Measurements from ENCODE around the gene GNG12. TPM values are rescaled to one million over a fixed set of nuclear protein-coding genes. Genes with fewer than 3 reads are reported as not detected.
A peak's percentile ranks its signal among the peaks of the same experiment; 100 is the strongest.

Gene GNG12
- total and polyA plus RNA-seq, 2 donors (not counting 3 experiments of a cell fraction or from before 2014, with no cell fraction given), result 107 to 152 TPM

GRCh38 chr1:67688526-67689219 lies 144.6 kb downstream of the GNG12 start:
- POLR2A ChIA-PET, result no interaction called here
- peak overlapping the region; percentile 2 for H3K9ac ChIP-seq (replicated peaks; ENCODE audit: extremely low read depth, insufficient read depth, low read length)
- no peak overlapping the region for H3K27ac ChIP-seq (ENCODE audit: insufficient read depth, low read depth, low read length)
- peak overlapping the region in 1 of 3 experiments; percentile 83 for H3K4me3 ChIP-seq (replicated peaks in 1 of 3; ENCODE audit: insufficient read depth in 1 of 3, low read depth in 1 of 3, low read length in 3 of 3)
- intact Hi-C loops (cut with micrococcal nuclease) (no loop called here), dilution Hi-C loops (cut with MboI; ENCODE audit: extremely low pct_ligation_motif_present, low sequenced_read_pairs) (no loop called here)
- H2AFZ ChIP-seq (ENCODE audit: low read depth, low read length), result no peak overlapping the region
- no peaks in the 10 kb centered on the region for H4K20me1 ChIP-seq (replicated peaks; ENCODE audit: control insufficient read depth, extremely low read depth, insufficient read depth, low read length)
- peaks cover 0 to 8% of the 10 kb centered on the region in 2 experiments for H3K36me3 ChIP-seq (ENCODE audit: control insufficient read depth in 2 of 2, extremely low read depth in 1 of 2, insufficient read depth in 2 of 2, low read length in 2 of 2)
- peaks cover 30% of the 10 kb centered on the region for H3K4me1 ChIP-seq (ENCODE audit: control insufficient read depth, extremely low read depth, insufficient read depth, low read length)
- peaks cover 18% of the 10 kb centered on the region for H3K79me2 ChIP-seq (ENCODE audit: control insufficient read depth, insufficient read depth, low read length)
- DNase-seq (ENCODE audit: low read depth, low spot score) (no peak), FAIRE-seq (no peak)
- H3K9me3 ChIP-seq (replicated peaks; ENCODE audit: control insufficient read depth, insufficient read depth, low read length), result no peaks in the 10 kb centered on the region
- no peaks in the 10 kb centered on the region for H3K27me3 ChIP-seq (ENCODE audit: control insufficient read depth in 2 of 2, insufficient read depth in 2 of 2, low read length in 2 of 2)
- H3K9me1 ChIP-seq (replicated peaks; ENCODE audit: control insufficient read depth, extremely low read depth, insufficient read depth, low read length), result no peaks in the 10 kb centered on the region
- no TSS peak for BruUV-seq (replicated peaks)
- CTCF ChIA-PET, result interaction anchor here (1.3 to 7.7 kb wide), 5 partner anchors 22 to 154 kb away, joined by 4 to 64 read pairs (median 5); no protein-coding TSS in a partner anchor
- H3K4me2 ChIP-seq (ENCODE audit: insufficient read depth, low read length), result peak overlapping the region; percentile 91
- TF ChIP-seq EZH2 (IDR thresholded peaks at IDR 0.05; ENCODE audit: borderline replicate concordance, low read depth, low read length, severe bottlenecking) (no peak), POLR2A (IDR thresholded peaks at IDR 0.05; ENCODE audit: low read depth, low read length) (peak; percentile 74), POLR2AphosphoS5 (IDR thresholded peaks at IDR 0.05; ENCODE audit: insufficient read depth, low read depth, low read length) (peak; percentile 51)

- H3K4me3 ChIP-seq (replicated peaks in 1 of 3; ENCODE audit: insufficient read depth in 1 of 3, low read depth in 1 of 3, low read length in 3 of 3), result peak overlapping the region in 2 of 3 experiments; percentile 83 to 85
- H3K9me1 ChIP-seq (replicated peaks; ENCODE audit: control insufficient read depth, extremely low read depth, insufficient read depth, low read length), result no peaks in the 10 kb centered on the region
- ChIA-PET POLR2A (interaction anchor here (1.4 kb wide), 1 partner anchor 69 kb away, joined by 5 read pairs; no protein-coding TSS in a partner anchor), CTCF (interaction anchor here (1.6 to 7.7 kb wide), 5 partner anchors 71 to 153 kb away, joined by 4 to 87 read pairs (median 39); no protein-coding TSS in a partner anchor)
- peak overlapping the region; percentile 91 for H3K4me2 ChIP-seq (ENCODE audit: insufficient read depth, low read length)
- peaks cover 40% of the 10 kb centered on the region for H3K4me1 ChIP-seq (ENCODE audit: control insufficient read depth, extremely low read depth, insufficient read depth, low read length)
- H4K20me1 ChIP-seq (replicated peaks; ENCODE audit: control insufficient read depth, extremely low read depth, insufficient read depth, low read length), result no peaks in the 10 kb centered on the region
- intact Hi-C loops (cut with micrococcal nuclease) (loop anchor here (2.0 kb wide), 1 partner anchor 159 kb away; no protein-coding TSS in a partner anchor), dilution Hi-C loops (cut with MboI; ENCODE audit: extremely low pct_ligation_motif_present, low sequenced_read_pairs) (no loop called here)
- no peaks in the 10 kb centered on the region for H3K27me3 ChIP-seq (ENCODE audit: control insufficient read depth in 2 of 2, insufficient read depth in 2 of 2, low read length in 2 of 2)
- TF ChIP-seq JUN (IDR thresholded peaks at IDR 0.05; ENCODE audit: borderline replicate concordance, insufficient read depth, insufficient read length, low read depth), result no peak
- TF ChIP-seq FOS (IDR thresholded peaks at IDR 0.05; ENCODE audit: borderline replicate concordance, insufficient read depth, low read length), result no peak
- TF ChIP-seq EZH2 (IDR thresholded peaks at IDR 0.05; ENCODE audit: borderline replicate concordance, low read depth, low read length, severe bottlenecking), result no peak
- TF ChIP-seq, protein P1, sequence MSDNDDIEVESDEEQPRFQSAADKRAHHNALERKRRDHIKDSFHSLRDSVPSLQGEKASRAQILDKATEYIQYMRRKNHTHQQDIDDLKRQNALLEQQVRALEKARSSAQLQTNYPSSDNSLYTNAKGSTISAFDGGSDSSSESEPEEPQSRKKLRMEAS (IDR thresholded peaks at IDR 0.05; ENCODE audit: insufficient read depth, insufficient read length), result no peak
- peak overlapping the region; percentile 13 for H3K27ac ChIP-seq (ENCODE audit: insufficient read depth, low read depth, low read length)
- H3K9me3 ChIP-seq (replicated peaks; ENCODE audit: control insufficient read depth, insufficient read depth, low read length), result no peaks in the 10 kb centered on the region
- BruUV-seq (replicated peaks), result no TSS peak
- no peak for DNase-seq (ENCODE audit: low read depth, low spot score)
- peaks cover 18% of the 10 kb centered on the region for H3K79me2 ChIP-seq (ENCODE audit: control insufficient read depth, insufficient read depth, low read length)
- peak overlapping the region; percentile 32 for H3K9ac ChIP-seq (replicated peaks; ENCODE audit: extremely low read depth, insufficient read depth, low read length)
- H2AFZ ChIP-seq (ENCODE audit: low read depth, low read length), result no peak overlapping the region
- FAIRE-seq, result no peak
- H3K36me3 ChIP-seq (ENCODE audit: control insufficient read depth in 2 of 2, extremely low read depth in 1 of 2, insufficient read depth in 2 of 2, low read length in 2 of 2), result peaks cover 0 to 8% of the 10 kb centered on the region in 2 experiments
These were observed 145.6 kb downstream of the GNG12 start for GRCh38 chr1:67687649-67688048.
